Measurements from ENCODE around the gene MACROD2.

The MACROD2 gene

DNA sequence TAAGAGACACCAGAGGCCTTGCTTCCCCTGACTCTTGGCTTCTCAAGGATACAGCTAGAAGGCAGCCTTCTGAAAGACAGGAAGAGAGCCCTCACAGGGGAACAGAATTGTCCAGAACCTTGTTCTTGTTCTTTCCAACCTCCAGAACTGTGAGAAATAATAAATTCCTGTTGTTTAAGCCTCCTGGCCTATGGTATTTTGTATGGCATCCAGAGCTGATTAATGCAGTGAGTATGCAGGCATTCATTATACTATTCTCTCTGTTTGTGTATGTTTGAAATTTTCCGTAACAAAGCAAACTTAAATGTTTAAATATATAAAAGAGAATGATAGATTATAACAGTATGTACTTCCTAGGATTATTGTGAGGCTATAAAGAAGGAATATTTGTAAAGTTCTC, 1245.5 kb downstream of the MACROD2 start:
- no peak for DNase-seq

DNA sequence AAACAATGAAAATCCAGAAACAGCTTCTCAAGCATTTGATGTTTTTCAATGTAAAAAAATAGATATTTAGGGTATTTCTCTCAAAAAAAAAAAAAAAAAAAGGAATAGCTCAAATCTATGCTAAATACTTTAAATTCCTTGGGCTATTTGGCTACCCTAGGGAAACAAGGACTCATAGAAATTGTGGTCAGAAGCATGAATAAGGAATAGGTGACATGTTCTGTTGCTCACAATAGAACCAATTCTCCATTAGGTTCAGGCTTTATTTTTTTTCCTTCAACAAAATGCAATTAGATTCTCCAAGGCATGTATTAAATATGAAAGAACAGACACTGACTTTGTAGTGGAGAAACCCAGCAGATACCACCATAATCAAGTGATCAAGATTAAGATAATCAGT, 1246.4 kb downstream of the MACROD2 start:
- Histone ChIP-seq H3K4me1 (peaks cover under 1% of the 10 kb centered on the region; the same call in 1 of the 2 replicates), H3K9me3 (no peaks in the 10 kb centered on the region), H3K27me3 (no peaks in the 10 kb centered on the region), H3K4me3 (ENCODE audit: low read depth, low read length) (no peak overlapping the region), H3K36me3 (no peaks in the 10 kb centered on the region)
- DNase-seq = no peak
- TF ChIP-seq, protein P1, sequence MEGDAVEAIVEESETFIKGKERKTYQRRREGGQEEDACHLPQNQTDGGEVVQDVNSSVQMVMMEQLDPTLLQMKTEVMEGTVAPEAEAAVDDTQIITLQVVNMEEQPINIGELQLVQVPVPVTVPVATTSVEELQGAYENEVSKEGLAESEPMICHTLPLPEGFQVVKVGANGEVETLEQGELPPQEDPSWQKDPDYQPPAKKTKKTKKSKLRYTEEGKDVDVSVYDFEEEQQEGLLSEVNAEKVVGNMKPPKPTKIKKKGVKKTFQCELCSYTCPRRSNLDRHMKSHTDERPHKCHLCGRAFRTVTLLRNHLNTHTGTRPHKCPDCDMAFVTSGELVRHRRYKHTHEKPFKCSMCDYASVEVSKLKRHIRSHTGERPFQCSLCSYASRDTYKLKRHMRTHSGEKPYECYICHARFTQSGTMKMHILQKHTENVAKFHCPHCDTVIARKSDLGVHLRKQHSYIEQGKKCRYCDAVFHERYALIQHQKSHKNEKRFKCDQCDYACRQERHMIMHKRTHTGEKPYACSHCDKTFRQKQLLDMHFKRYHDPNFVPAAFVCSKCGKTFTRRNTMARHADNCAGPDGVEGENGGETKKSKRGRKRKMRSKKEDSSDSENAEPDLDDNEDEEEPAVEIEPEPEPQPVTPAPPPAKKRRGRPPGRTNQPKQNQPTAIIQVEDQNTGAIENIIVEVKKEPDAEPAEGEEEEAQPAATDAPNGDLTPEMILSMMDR (IDR thresholded peaks at IDR 0.05; ENCODE audit: low read depth, low read length) = no peak

More for the DNA sequence above, 1245.5 kb downstream of the MACROD2 start:
- peaks cover 3% of the 10 kb centered on the region; the same call in 1 of the 2 replicates for H3K4me1 ChIP-seq
- no peaks in the 10 kb centered on the region for H3K36me3 ChIP-seq
- H3K9me3 ChIP-seq = no peaks in the 10 kb centered on the region
- H3K27me3 ChIP-seq = no peaks in the 10 kb centered on the region
- no peak overlapping the region for H3K4me3 ChIP-seq (ENCODE audit: low read depth, low read length)
- TF ChIP-seq, protein P1 (IDR thresholded peaks at IDR 0.05; ENCODE audit: low read depth, low read length) = no peak

DNA sequence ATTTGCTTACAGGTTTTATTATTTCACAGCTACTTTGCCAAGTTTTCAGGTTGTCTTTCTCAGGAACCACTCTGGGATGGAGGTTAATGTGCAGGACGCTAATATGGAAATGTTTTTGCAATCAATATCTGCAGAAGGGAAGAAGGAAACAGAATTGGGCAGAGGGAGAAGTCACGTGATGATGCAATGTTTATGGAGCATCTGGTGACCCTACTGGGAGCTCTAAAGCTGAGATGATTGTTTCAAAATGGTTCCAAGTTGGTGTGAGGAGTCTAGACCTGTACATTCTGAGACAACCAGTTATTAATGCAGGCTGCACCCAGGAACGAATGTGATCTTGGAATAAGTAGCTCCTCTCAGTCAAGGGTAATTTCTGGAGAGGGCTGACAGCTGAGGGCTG, 1247.5 kb downstream of the MACROD2 start:
- Histone ChIP-seq H3K4me1 (no peaks in the 10 kb centered on the region), H3K9me3 (no peaks in the 10 kb centered on the region), H3K27me3 (no peaks in the 10 kb centered on the region), H3K4me3 (ENCODE audit: low read depth, low read length) (no peak overlapping the region), H3K36me3 (no peaks in the 10 kb centered on the region)
- DNase-seq = no peak
- TF ChIP-seq, protein P1 (IDR thresholded peaks at IDR 0.05; ENCODE audit: low read depth, low read length) = no peak

DNA sequence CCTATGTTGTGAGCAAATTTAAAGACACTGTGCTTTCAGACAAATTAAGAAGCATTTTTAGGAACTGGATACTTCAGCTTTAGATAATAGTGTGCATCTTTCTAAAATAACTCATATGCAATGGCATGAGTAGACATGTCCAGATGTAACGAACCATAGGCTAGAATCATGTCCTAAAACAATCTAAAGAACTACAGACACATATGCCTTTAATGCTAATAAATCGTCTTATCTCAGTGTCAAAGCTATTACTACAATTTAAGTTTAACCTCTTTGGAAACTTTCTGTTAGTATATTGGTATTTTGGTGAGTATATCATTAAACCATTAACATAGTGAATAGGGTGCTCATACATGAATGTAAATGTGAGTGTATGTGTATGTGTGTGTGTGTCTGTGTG, 1250.6 kb downstream of the MACROD2 start:
- Histone ChIP-seq H3K4me3 (ENCODE audit: low read depth, low read length) (no peak overlapping the region), H3K36me3 (no peaks in the 10 kb centered on the region), H3K4me1 (no peaks in the 10 kb centered on the region), H3K9me3 (no peaks in the 10 kb centered on the region), H3K27me3 (no peaks in the 10 kb centered on the region)
- no peak for DNase-seq
- TF ChIP-seq, protein P1 (IDR thresholded peaks at IDR 0.05; ENCODE audit: low read depth, low read length) = no peak

DNA sequence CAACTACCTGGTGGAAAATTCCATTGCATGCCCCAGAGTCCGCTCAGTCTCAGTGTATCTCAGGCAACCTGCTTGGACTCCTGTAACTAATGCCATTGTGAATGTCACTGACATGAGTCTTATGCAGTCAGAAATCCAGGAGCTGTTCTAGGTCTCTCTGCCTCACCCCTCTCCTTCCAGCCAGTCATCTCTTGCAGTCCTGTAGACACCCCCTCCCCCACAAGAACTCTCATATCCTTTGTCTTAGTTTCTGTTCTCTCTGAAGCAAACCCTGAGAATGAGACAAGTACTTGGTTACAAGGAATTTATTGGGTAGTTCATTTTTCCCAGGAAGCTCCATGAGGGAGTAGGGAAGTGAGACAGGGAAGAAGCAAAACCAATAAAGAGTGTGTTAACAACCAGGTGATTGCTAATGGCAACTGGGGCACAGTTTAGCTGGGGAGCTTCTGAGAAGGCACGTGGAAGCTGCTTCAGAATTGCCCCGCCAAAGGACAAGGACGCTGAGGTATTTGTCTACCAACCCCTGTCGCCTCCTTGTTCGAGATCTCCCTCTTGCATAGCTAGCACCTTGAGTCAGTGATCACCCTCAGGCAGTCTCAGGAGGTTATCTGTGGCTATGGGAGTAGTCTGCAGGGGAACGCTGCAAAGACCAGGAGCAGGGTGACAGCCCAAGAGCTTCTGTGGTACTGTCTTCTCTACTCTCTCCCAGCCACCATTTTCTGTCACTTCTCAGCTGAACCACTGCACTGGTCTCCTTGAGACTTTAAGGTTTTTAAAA, 1253.5 kb downstream of the MACROD2 start:
- no peak for DNase-seq

DNA sequence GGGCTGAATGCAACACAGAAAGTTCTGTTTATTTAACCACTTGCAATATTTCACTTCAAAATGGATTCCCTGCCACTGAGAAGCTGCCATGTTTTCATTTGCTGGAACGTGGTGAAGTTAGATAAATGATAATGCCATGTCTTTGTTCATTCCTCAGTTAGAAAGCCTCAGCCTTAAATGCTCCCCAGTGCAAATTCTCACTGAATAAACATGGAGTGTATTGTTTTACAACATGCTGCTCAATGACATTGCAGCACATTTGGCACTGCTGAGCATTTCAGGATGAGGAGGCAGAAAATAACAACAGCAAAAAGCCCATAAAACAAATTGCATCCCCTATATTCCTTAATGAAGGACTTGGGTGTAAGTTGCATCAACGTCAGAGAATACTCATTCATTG, 1255.9 kb downstream of the MACROD2 start:
- DNase-seq = no peak
- Histone ChIP-seq H3K36me3 (no peaks in the 10 kb centered on the region), H3K4me1 (no peaks in the 10 kb centered on the region), H3K27me3 (no peaks in the 10 kb centered on the region), H3K4me3 (ENCODE audit: low read depth, low read length) (no peak overlapping the region), H3K9me3 (no peaks in the 10 kb centered on the region)
- TF ChIP-seq, protein P1 (IDR thresholded peaks at IDR 0.05; ENCODE audit: low read depth, low read length) = no peak

More for the DNA sequence above, 1253.5 kb downstream of the MACROD2 start:
- no peaks in the 10 kb centered on the region for H3K9me3 ChIP-seq
- H3K4me3 ChIP-seq (ENCODE audit: low read depth, low read length) = no peak overlapping the region
- no peaks in the 10 kb centered on the region for H3K36me3 ChIP-seq
- TF ChIP-seq, protein P1 (IDR thresholded peaks at IDR 0.05; ENCODE audit: low read depth, low read length) = no peak
- no peaks in the 10 kb centered on the region for H3K4me1 ChIP-seq
- no peaks in the 10 kb centered on the region for H3K27me3 ChIP-seq
